Progenitor cell of endocrine pancreas (in vitro differentiated cells): ENCODE measurements around the gene LRRC27. TPM values are rescaled to one million over a fixed set of nuclear protein-coding genes. Genes with fewer than 3 reads are reported as not detected.

Experiments
- DNase-seq: peaks from one replicate; pipeline ENCODE4 v3.0.0; 2021; ENCODE audit warnings: low spot score; ENCODE audit not compliant: unreplicated experiment
- H3K27ac Mint-ChIP-seq: 2 replicates; pipeline ENCODE4 v1.8.0; 2021; ENCODE audit warnings: mild to moderate bottlenecking, moderate library complexity, mixed read lengths
- H3K27me3 Mint-ChIP-seq: 2 replicates; pipeline ENCODE4 v1.8.0; 2021; ENCODE audit warnings: mixed read lengths
- H3K36me3 Mint-ChIP-seq: 2 replicates; pipeline ENCODE4 v1.8.0; 2022; ENCODE audit warnings: mixed read lengths; ENCODE audit not compliant: insufficient read depth
- H3K4me1 Mint-ChIP-seq: 2 replicates; pipeline ENCODE4 v1.8.0; 2021; ENCODE audit warnings: low read depth, mixed read lengths
- H3K4me3 Mint-ChIP-seq: 2 replicates; pipeline ENCODE4 v1.8.0; 2021; ENCODE audit warnings: low read depth, mild to moderate bottlenecking, moderate library complexity, mixed read lengths
- H3K9me3 Mint-ChIP-seq: 2 replicates; pipeline ENCODE4 v1.8.0; 2021; ENCODE audit warnings: low read depth, mixed read lengths
- CTCF ChIP-seq: fragments of 200-600 bp; sonication (generic); IDR thresholded peaks from one replicate; pipeline ENCODE4 v1.5.0; 2021; ENCODE audit warnings: antibody characterized with exemption, mild to moderate bottlenecking; ENCODE audit not compliant: unreplicated experiment
- total RNA-seq: library from RNA; stranded (reverse); gene quantifications from 2 replicates; pipeline ENCODE4 v1.2.1, GENCODE V29; 2021

The LRRC27 gene
- total RNA-seq, 1 donor from 2014 or later: 22.1 TPM

- Mint-ChIP-seq H3K36me3 (peaks cover 19% of the 10 kb centered on the region), H3K27ac (peak overlapping the region; percentile 39), H3K4me1 (peaks cover 26% of the 10 kb centered on the region), H3K4me3 (no peak overlapping the region), H3K9me3 (no peaks in the 10 kb centered on the region), H3K27me3 (no peaks in the 10 kb centered on the region)
- no peak for TF ChIP-seq CTCF
- no peak for DNase-seq
Measured at GRCh38 chr10:132328106-132328505, 3.9 kb upstream of the LRRC27 start.

GRCh38 chr10:132328738-132329137, 3.3 kb upstream of the LRRC27 start:
- no peak for TF ChIP-seq CTCF
- Mint-ChIP-seq H3K4me1 (peaks cover 28% of the 10 kb centered on the region), H3K27me3 (no peaks in the 10 kb centered on the region), H3K4me3 (no peak overlapping the region), H3K36me3 (peaks cover 19% of the 10 kb centered on the region), H3K27ac (no peak overlapping the region), H3K9me3 (no peaks in the 10 kb centered on the region)
- no peak for DNase-seq

- Mint-ChIP-seq H3K27me3 (no peaks in the 10 kb centered on the region), H3K36me3 (peaks cover 17% of the 10 kb centered on the region), H3K4me1 (peaks cover 28% of the 10 kb centered on the region)
Measured at GRCh38 chr10:132329565-132330485, 2.2 kb upstream of the LRRC27 start.

GRCh38 chr10:132330486-132330833, 1.5 kb upstream of the LRRC27 start:
- Mint-ChIP-seq H3K27ac (no peak overlapping the region), H3K36me3 (peaks cover 16% of the 10 kb centered on the region), H3K27me3 (no peaks in the 10 kb centered on the region), H3K4me1 (peaks cover 30% of the 10 kb centered on the region), H3K9me3 (no peaks in the 10 kb centered on the region), H3K4me3 (peak overlapping the region; percentile 91)
- no peak for TF ChIP-seq CTCF
- DNase-seq: no peak

More at GRCh38 chr10:132329565-132330485, 2.2 kb upstream of the LRRC27 start:
- peak overlapping the region; percentile 91 for H3K4me3 Mint-ChIP-seq
- no peaks in the 10 kb centered on the region for H3K9me3 Mint-ChIP-seq
- no peak for DNase-seq
- H3K27ac Mint-ChIP-seq: peak overlapping the region; percentile 9
- TF ChIP-seq CTCF: no peak

- Mint-ChIP-seq H3K27ac (peak overlapping the region; percentile 59), H3K27me3 (no peaks in the 10 kb centered on the region), H3K4me3 (peak overlapping the region; percentile 91), H3K4me1 (peaks cover 40% of the 10 kb centered on the region), H3K9me3 (no peaks in the 10 kb centered on the region), H3K36me3 (peaks cover 7% of the 10 kb centered on the region)
- no peak for DNase-seq
- no peak for TF ChIP-seq CTCF
Measured at GRCh38 chr10:132332433-132332754, 401 bp downstream of the LRRC27 start.
